Cerebellar nuclear complex (tissue), 1 donor: ENCODE results near the gene GOLPH3.
"Not testable (repeated sequence)": the region's sequence is repeated elsewhere in the genome, so short reads cannot be mapped to it uniquely, and the experiment has no call there.

Experiments used
- DNase-seq, 2 experiments: peaks; one replicate each; lab custom pipeline; 2025; lab: John Stamatoyannopoulos, UW

GOLPH3 gene

GRCh38 chr5:32135086-32135485, 39.0 kb downstream of the GOLPH3 start:
- no peak for DNase-seq

GRCh38 chr5:32132757-32133156, 41.4 kb downstream of the GOLPH3 start:
- DNase-seq = no peak

- no peak for DNase-seq
Observed at GRCh38 chr5:32131604-32132003, 42.5 kb downstream of the GOLPH3 start.

- no peak for DNase-seq
Observed at GRCh38 chr5:32130865-32131264, 43.3 kb downstream of the GOLPH3 start.

- no peak for DNase-seq
Observed at GRCh38 chr5:32129074-32129598, 45.0 kb downstream of the GOLPH3 start.

- no peak for DNase-seq
Observed at GRCh38 chr5:32127711-32128110, 46.4 kb downstream of the GOLPH3 start.

- no peak for DNase-seq
Observed at GRCh38 chr5:32126691-32127090, 47.4 kb downstream of the GOLPH3 start.

- DNase-seq = no peak
Observed at GRCh38 chr5:32123889-32124676, 50.0 kb downstream of the GOLPH3 start.

- DNase-seq = no peak
Observed at GRCh38 chr5:32123058-32123805, 50.9 kb downstream of the GOLPH3 start.

GRCh38 chr5:32118922-32119321, 55.2 kb downstream of the GOLPH3 start:
- not testable (repeated sequence) for DNase-seq

- DNase-seq = no peak
Observed at GRCh38 chr5:32116574-32117313, 57.4 kb downstream of the GOLPH3 start.

- no peak for DNase-seq
Observed at GRCh38 chr5:32115985-32116384, 58.1 kb downstream of the GOLPH3 start.

GRCh38 chr5:32110111-32110696, 63.9 kb downstream of the GOLPH3 start:
- no peak for DNase-seq

GRCh38 chr5:32109236-32109635, 64.9 kb downstream of the GOLPH3 start:
- no peak for DNase-seq

GRCh38 chr5:32108167-32108566, 66.0 kb downstream of the GOLPH3 start:
- no peak for DNase-seq

GRCh38 chr5:32107291-32107690, 66.8 kb downstream of the GOLPH3 start:
- no peak for DNase-seq

GRCh38 chr5:32103521-32103920, 70.6 kb downstream of the GOLPH3 start:
- DNase-seq = no peak

GRCh38 chr5:32102254-32102986, 71.7 kb downstream of the GOLPH3 start:
- no peak for DNase-seq

- no peak for DNase-seq
Observed at GRCh38 chr5:32100691-32101302, 73.3 kb downstream of the GOLPH3 start.

GRCh38 chr5:32100230-32100629, 73.9 kb downstream of the GOLPH3 start:
- DNase-seq = no peak

- DNase-seq = no peak
Observed at GRCh38 chr5:32099486-32100035, 74.6 kb downstream of the GOLPH3 start.
